ENCODE measurements around the gene STRIT1. TPM values are rescaled to one million over a fixed set of nuclear protein-coding genes. Genes with fewer than 3 reads are reported as not detected.
A peak's percentile ranks its signal among the peaks of the same experiment; 100 is the strongest.

The STRIT1 gene
- total and polyA plus RNA-seq, 9 of the 15 experiments (the other 6 are each of a cell fraction or from before 2014, with no cell fraction given) = not detected

GRCh38 chr3:155243512-155243921 lies 50.0 kb downstream of the STRIT1 start (continued):
- TF ChIP-seq ZNF75A (CRISPR knock-in tag; IDR thresholded peaks at IDR 0.05) (no peak), ARID2 (IDR thresholded peaks at IDR 0.05) (no peak), RFX1 (IDR thresholded peaks at IDR 0.05) (no peak), E2F4 (CRISPR knock-in tag; IDR thresholded peaks at IDR 0.05; ENCODE audit: low read depth) (no peak), ETV5 (CRISPR knock-in tag; IDR thresholded peaks at IDR 0.05; ENCODE audit: low read depth) (no peak), U2AF2 (optimal IDR thresholded peaks at IDR 0.05; ENCODE audit: low read depth, low read length) (no peak), ZNF121 (CRISPR knock-in tag; conservative IDR thresholded peaks at IDR 0.05) (no peak), MAFG (tag; conservative IDR thresholded peaks at IDR 0.05) (peak; percentile 96), ARID1B (IDR thresholded peaks at IDR 0.05) (peak; percentile 50), FOXP1 (CRISPR knock-in tag; IDR thresholded peaks at IDR 0.05) (no peak), ZNF764 (CRISPR knock-in tag; IDR thresholded peaks at IDR 0.05; ENCODE audit: low read depth) (no peak), MAFF (IDR thresholded peaks at IDR 0.05; ENCODE audit: low read length) (peak; percentile 87; the same call in 1 of the 2 replicates), HDAC3 (IDR thresholded peaks at IDR 0.05; ENCODE audit: borderline replicate concordance, partially characterized antibody) (no peak), HMBOX1 (IDR thresholded peaks at IDR 0.05) (peak; percentile 87), HOXB6 (CRISPR knock-in tag; IDR thresholded peaks at IDR 0.05; ENCODE audit: borderline replicate concordance) (no peak), KDM4B (IDR thresholded peaks at IDR 0.05; ENCODE audit: borderline replicate concordance in 2 of 2, low read depth in 1 of 2) (no peak), SMARCA4 (IDR thresholded peaks at IDR 0.05) (0 out of 2 replicates have a peak, but pooled peaks have one; percentile 37), KAT8 (IDR thresholded peaks at IDR 0.05; ENCODE audit: low read depth) (no peak), CBX2 (IDR thresholded peaks at IDR 0.05; ENCODE audit: insufficient read depth, low read length, poor library complexity, severe bottlenecking) (no peak), NCOA6 (IDR thresholded peaks at IDR 0.05) (no peak), RBM22 (IDR thresholded peaks at IDR 0.05; ENCODE audit: low read depth, low read length, poor library complexity, severe bottlenecking) (no peak)
- TF ChIP-seq, protein P1, sequence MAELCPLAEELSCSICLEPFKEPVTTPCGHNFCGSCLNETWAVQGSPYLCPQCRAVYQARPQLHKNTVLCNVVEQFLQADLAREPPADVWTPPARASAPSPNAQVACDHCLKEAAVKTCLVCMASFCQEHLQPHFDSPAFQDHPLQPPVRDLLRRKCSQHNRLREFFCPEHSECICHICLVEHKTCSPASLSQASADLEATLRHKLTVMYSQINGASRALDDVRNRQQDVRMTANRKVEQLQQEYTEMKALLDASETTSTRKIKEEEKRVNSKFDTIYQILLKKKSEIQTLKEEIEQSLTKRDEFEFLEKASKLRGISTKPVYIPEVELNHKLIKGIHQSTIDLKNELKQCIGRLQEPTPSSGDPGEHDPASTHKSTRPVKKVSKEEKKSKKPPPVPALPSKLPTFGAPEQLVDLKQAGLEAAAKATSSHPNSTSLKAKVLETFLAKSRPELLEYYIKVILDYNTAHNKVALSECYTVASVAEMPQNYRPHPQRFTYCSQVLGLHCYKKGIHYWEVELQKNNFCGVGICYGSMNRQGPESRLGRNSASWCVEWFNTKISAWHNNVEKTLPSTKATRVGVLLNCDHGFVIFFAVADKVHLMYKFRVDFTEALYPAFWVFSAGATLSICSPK (IDR thresholded peaks at IDR 0.05; ENCODE audit: borderline replicate concordance) = no peak
- TF ChIP-seq, protein P2, sequence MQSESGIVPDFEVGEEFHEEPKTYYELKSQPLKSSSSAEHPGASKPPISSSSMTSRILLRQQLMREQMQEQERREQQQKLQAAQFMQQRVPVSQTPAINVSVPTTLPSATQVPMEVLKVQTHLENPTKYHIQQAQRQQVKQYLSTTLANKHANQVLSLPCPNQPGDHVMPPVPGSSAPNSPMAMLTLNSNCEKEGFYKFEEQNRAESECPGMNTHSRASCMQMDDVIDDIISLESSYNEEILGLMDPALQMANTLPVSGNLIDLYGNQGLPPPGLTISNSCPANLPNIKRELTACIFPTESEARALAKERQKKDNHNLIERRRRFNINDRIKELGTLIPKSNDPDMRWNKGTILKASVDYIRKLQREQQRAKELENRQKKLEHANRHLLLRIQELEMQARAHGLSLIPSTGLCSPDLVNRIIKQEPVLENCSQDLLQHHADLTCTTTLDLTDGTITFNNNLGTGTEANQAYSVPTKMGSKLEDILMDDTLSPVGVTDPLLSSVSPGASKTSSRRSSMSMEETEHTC (IDR thresholded peaks at IDR 0.05) = no peak
- TF ChIP-seq, protein P3, sequence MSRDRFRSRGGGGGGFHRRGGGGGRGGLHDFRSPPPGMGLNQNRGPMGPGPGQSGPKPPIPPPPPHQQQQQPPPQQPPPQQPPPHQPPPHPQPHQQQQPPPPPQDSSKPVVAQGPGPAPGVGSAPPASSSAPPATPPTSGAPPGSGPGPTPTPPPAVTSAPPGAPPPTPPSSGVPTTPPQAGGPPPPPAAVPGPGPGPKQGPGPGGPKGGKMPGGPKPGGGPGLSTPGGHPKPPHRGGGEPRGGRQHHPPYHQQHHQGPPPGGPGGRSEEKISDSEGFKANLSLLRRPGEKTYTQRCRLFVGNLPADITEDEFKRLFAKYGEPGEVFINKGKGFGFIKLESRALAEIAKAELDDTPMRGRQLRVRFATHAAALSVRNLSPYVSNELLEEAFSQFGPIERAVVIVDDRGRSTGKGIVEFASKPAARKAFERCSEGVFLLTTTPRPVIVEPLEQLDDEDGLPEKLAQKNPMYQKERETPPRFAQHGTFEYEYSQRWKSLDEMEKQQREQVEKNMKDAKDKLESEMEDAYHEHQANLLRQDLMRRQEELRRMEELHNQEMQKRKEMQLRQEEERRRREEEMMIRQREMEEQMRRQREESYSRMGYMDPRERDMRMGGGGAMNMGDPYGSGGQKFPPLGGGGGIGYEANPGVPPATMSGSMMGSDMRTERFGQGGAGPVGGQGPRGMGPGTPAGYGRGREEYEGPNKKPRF (IDR thresholded peaks at IDR 0.05; ENCODE audit: low read depth, low read length) = no peak
